OCI-M2 (cell line): ENCODE measurements around the gene CDH2.

Source experiments
- DNase-seq: peaks from one replicate; lab custom pipeline; 2025; ENCODE audit not compliant: unreplicated experiment; lab: John Stamatoyannopoulos, UW

The CDH2 gene

DNA sequence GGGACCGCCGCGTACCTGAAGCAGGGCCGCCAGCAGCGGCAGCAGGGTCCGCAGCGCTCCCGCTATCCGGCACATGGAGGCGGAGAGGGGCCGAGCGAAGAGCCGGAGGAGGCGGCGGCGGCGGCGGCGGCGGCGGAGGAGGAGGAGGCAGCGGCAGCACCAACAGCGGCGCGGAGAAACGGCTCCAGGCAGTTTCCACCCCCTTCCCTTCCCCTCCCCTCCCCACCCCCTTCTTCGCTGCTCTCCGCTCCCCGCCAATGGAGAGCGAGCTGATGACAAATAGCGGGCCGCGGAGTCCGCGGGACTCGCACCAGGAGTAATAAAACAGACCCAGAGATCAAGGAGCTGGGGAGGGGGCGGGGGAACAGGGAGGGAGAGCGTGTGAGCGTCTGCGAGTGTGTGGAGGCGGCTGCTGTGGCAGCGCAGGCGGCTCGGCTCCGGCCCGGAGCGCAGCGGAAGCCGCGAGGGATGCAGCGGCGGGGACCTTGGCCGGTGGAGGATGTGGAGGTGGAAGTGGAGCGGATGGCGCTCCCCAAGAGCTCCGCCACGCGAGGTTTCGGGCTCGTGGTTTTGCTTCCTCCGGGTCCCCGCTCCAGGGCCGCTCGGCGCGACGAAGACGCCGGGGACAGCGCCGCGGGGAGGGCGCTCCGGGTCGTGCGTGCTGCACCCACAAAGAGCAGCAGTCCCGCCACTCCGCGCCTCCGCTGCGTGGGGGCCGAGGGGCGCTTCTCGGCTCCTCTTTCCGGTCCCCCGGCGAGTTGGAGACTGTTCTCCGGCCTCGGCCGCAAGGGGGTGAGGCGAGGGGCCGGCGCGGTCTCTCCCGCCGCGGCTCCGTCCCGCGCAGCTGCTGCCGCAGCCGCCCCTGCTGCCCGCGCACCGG, at the start of gene CDH2:
Gene CDH2, minus strand, starts transcription at position 183 of the 880 bp plus-strand sequence. Its CDS starts 108 bp downstream, at position 75.
- no peak for DNase-seq

DNA sequence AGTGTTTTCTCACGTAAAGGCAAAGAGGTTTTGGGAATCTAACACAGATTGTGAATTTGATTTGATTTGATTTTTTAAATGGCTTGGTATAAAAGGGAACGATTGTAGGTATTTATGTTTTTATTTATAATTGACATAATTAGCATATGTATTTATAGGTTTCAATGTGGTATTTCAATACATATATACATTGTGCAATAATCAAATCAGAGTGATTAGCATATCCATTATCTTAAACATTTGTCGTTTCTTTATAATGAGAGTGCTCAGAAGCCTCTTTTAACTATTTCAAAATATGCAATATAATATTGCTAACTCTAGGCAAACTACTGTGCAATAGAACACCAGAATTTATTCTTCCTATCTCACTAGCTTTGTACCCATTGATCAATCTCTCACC, 35.1 kb upstream of the CDH2 start:
- DNase-seq, result no peak

DNA sequence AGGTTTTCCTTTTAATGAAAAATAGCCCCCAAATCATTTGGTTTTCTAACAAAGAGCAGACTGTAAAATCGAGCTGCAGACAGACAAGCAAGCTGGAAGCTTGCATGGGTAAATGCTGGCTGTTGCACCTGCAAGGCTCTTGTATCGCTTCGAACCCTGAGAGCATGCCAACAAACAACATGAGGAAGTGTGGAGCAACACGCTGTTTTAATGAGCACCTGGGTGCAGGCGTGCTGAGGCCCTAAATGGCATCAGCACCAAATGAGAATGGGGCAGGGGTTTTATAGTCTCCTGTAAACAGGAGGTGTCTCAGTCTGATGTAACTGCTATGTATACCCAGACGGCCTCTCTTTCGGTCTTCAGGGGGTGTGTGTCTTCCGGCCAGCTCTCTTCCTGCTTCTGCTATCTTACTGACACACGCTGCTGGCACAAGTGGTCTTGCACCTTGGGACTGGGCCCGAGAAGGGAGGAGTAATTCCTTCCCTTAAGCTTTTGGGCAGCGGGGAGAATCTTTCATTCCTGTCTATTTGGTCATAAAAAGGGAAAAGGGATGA, 31.9 kb upstream of the CDH2 start:
- no peak for DNase-seq

DNA sequence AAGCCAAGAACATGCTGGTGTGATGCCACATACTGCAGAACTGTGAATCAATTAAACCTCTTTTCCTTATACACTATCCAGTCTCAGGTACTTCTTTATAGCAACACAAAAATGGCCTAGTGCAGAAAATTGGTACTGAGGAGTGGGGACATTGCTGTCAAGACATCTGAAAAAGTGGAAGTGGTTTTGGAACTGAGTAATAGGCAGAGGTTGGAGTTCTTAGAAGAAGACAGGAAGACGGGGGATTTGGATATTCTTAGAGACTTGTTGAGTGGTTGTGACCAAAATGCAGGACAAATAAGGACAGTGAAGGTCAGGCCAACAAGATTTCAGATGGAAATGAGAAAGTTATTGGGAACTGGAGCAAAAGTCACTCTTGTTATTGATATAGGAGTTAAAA, 31.3 kb upstream of the CDH2 start:
- no peak for DNase-seq

DNA sequence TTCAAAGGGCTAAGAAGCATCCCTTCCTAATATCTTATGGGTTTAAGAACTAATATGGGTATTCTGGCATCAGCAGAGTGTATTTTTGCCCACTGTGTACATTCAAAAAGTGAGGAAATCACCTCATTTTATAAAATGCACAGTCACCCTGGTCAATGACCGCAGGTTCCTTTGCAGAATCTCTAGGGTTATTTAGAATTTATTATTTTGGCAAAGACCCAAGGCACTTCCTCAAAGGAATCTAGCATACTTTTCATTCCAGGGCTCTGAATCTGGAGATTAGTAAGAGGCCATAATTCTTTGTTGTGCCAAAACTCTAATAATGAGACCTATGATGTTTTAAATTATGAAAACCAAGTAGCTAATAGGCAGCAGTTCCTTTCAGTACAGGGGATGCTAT, 27.2 kb upstream of the CDH2 start:
- no peak for DNase-seq

DNA sequence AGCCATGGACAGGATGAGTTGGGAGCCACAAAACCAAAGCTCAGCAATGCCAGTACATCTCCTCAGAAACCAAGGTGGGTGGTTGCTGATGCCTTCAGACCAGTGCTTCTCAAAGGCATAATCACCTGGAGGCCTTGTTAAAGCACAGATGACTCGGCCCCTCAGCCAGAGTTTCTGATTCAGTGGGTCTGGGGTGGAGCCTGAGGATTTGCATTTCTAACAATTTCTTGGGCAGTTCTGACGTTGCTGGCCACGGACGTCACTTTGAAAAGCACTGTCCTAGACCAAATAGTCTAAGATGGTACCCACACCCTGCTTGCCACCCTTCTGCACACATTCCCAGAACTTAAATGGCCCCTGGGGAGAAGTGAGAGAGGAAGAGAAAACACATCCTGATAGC, 24.1 kb upstream of the CDH2 start:
- DNase-seq, result no peak

DNA sequence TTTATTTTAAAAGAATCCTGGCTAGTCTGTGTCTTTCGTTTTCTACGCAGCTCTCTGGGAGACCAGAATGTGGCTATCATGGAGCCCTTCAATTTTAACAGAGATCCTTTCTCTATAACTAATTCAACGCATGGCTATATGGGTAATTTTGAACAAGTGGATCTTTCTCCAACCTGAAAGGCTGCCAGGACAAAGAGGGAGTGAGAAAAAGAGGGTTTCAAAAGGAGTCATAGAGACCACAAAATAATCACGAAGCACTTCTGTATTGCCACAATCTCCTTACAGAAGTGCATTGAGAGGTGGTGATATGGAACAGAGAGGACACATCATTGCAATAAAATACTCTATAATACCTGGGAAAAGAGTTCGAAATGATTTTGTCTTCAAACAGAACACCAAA, 21.7 kb upstream of the CDH2 start:
- no peak for DNase-seq

DNA sequence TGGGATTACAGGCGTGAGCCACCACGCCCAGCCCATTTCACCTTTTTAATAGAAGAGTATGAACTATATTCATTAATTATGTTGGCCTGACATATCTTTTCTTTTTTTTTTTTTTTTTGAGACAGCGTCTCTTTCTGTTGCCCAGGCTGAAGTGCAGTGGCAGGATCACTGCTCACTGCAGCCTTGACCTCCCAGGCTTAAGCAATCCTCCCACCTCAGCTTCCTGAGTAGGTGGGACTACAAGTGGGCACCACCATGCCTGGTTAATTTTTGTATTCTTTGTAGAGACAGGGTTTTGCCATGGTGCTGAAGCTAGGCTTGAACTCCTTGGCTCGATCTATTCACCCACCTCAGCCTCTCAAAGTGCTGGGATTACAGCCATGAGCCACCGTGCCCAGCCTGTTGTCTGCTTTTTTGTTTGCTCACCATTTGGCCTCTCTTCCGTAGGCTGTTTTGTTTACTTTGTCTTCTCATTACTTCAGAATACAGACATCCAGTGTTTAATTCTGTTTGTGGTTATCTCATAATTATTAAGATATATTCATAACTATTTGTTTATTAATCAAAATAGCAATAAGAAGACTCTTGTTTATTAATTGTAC, 16.3 kb upstream of the CDH2 start:
- DNase-seq, result no peak

DNA sequence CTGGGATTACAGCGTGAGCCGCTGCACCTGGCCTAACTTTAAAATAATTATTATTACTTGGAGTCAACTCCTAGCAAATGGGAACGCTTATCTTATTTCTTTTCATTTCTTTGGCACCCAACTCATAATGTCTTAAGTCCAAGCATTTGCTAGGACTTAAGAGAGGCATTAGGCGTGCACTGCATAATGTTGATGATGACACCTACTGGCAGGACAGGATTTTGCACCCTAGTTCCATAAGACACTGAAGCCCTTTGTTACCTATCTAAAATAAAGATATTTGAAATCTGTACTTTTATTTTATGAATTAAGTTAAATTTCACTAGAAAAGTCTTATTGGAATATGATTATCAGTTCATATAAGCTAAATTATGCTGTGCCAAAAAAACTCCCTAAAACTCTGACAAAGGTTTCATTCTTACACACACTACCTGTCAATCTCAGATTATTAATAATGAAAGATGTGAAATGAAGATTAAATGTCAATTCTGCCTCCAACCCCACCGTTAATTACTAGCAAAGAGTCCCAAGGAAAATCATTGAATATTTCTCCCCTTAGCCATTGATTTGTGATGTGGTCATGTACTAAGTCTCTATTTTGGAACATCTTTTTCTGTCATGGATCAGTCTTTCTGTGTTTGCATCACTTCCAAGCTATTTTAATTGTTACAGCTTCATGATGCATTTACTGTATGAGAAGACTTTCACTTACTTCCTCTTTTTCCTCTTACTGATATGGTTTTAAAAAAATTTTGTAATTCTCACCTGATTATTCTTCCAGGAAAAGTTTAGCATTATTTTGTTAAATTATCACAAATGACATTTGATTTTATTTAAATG, 12.7 kb upstream of the CDH2 start:
- DNase-seq, result no peak

DNA sequence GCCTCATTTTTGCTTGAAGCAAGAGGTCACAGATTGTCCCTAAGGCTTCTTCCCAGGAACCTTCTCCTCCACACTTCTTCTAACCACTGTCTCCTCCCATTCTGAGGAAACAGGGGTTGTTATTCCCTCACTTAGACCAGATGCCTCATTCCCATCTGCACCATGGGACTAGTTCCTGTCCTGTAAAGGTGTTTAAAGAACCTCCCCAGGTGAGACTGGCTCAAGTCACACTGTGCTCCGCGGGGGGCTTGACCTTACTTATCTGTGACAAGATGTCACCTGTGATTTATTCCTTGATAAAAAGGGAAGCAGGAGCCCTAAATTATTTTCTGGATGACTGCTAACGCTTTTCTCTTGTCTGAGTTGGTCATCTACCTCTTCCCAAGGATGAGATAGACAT, 8.2 kb upstream of the CDH2 start:
- no peak for DNase-seq

DNA sequence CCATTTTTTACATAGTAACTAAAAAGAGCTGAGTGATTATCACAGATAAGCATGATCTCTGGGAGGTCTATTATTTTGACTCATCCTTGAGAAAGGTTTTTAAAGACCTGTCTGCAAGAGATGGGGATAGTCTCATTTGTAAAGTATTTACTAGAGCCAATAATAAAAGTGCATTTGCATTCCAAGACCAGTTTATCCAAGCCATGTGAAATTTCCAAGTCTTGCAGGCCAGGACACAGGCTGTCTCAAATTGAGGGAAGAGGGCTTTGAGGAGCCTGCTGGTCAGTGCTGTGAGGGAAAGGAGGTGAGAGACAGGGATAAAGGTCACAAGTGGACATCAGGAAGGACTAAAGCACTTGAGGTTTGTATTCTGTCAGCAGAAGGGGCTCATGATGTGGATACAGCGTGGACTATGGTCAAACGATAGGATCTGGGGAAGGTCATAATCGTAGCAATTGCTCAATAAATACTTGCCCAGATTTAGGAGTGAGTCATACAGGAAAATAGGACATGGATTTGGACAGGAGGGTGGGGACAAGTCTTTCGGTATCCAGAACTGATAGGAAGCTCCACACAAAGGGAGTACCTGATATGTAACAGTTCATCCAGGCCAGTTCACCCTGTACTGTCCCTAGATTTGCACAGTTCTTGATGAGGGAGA, 6.6 kb upstream of the CDH2 start:
- no peak for DNase-seq

DNA sequence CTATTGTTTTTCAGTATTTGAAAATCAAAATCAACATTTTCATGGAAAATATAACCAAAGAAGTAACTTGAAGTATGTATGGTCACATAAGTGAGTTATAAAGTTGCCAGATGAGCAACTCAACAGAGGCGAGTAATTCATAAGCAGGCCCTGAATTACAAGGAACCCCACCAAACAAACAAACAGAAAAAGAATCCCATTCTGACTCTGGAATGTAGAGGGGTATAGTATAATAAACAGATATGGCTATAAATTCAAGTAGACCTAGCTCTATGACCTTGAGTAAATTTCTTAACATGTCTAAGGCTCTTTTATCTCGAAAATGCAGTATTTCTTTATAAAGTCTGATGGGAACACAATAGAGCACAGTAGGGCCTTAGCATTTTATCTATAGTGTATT, 4.7 kb upstream of the CDH2 start:
- DNase-seq, result no peak

DNA sequence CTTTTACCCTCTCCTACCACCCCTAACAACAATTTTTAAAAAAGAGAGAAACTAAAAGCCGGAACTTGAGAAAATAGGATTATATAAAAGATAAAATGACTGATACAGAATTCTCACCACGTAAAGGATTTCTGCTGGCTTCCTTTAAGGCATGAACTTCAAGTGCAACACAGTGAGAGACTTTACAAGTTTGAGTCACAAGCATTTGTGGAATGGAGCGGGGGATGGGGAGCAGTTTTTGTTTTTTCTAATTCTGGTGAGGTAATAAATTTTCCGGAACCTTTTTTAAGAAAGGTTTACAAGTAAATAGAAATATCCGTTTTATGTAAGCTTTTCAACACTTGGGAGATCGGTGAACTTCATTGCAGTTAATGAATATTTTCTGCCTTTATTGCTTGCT, 1.8 kb upstream of the CDH2 start:
- DNase-seq, result no peak

DNA sequence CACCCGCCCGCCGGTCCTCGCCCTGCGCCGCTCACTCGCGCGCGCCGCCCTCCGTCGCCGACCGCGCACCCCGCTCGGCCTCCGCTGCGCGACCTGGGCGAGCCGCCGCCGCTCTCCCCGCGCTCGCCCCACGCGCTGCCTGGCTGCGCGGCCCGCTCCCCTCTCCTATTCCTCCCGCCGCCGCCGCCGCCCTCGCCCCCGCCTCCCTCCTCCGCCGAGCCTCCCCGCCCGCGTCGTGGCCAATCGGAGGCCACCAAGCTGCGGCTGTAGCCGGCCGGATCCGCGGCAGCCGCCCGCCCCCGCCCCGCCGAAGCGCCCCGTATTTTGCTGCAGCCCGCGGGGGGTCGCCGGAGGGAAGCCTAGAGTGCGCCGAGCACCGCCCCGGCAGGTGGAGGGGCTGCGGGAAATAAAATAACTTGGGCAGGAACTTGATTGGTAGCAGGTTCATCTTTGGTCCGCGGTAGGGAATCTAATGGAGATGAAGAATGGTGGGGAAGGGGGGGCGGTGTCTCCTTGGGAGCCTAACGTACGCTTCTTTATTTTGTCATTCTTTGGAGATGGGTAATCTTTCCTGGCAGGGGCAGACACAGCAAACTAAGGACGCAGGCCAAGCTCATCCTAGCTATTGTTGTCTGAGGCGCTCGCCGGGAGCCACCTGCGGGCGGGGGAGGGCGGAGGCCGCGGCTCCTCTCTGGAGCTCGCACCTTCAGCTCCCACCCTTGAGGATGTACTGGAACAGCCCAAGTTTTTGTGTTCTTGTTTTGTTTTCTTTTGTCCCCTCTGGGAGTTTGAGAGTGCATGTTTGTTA, 1.1 kb upstream of the CDH2 start:
- DNase-seq, result no peak

DNA sequence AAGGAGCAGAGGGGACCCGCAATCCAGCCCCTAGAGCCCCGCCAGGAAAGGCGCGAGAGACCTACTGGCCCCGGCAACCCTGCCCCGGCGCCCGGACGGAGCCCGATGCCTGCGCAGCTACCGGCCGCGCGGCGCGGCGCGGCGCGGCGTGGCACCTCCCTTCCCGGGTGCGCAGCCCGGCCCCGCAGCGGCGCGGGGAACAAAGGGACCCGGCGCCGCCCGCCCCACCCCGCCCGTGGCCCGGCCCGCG, 307 bp downstream of the CDH2 start:
- no peak for DNase-seq

DNA sequence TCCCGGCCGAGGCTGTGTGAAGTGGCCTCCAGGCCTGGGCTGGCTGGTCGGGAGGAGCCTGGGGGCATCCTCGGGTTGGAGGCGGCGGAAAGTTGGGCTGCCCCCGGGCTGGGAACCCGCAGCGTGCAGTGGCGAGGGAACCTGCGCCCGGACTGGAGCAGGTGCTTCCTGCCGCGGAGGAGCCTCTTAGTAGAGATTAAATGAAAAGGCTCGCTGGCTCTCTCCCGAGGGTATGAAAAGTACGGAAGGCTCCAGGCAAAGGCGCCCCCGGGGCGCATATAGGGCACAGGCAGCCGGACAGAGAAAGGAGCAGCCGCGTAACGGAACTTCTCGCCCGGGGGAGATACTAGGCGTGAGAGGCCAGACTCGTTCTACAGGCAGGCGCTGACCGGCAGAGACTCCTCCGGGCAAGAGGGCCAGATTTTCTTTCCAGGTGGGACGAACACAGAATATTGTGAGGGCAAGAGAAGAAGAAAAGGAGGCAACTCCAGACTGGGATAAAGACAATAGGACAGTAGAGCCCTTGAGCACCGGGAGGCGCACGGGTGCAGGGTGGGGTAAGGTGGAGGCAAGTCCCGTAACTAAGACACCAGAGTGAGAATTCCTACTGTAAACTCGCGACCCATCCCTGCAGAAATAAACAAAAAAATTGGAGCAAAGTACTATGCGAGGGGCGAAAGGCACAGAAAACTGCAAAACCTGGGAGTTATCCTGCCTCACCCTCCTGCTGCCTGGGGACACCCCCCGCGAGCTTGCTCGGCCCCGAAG, 816 bp downstream of the CDH2 start:
- no peak for DNase-seq

DNA sequence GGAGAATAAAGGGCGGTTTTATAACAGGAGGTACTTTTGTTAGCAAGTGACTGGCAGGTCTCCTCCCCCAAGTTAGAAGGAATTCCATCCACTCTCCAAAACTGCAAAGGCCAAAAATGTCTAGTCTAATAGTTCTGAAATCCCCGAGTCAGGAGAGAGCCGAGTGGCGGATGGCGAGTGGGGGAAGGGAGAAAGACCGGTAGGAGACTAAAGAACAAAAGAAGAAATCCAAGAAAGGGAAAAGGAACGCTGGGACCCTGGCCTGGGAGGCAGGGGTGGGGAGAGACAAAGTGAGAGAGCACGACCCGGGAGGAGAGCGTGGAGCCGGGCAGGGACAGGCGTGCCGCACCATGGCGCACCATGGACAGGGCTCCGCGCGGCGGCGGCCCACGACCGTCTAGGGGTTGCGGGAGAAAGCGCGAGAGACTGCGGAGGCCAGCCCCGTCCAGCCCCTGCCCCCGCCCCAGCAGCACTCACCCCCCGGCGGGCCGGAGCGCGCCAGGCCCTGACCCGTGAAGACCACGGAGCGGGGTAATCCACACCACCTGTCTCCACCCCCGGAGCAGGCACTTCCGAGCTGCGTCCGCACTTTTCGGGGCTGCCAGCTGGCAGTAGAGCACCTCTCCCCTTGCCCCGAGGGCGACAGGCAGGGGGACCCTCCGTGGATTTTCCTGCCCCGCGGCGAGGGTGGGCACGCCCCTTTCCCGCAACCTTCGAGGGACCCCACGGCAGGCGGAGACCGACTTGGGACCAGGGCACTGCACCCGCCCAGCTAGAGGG, 1.6 kb downstream of the CDH2 start:
- DNase-seq, result no peak

DNA sequence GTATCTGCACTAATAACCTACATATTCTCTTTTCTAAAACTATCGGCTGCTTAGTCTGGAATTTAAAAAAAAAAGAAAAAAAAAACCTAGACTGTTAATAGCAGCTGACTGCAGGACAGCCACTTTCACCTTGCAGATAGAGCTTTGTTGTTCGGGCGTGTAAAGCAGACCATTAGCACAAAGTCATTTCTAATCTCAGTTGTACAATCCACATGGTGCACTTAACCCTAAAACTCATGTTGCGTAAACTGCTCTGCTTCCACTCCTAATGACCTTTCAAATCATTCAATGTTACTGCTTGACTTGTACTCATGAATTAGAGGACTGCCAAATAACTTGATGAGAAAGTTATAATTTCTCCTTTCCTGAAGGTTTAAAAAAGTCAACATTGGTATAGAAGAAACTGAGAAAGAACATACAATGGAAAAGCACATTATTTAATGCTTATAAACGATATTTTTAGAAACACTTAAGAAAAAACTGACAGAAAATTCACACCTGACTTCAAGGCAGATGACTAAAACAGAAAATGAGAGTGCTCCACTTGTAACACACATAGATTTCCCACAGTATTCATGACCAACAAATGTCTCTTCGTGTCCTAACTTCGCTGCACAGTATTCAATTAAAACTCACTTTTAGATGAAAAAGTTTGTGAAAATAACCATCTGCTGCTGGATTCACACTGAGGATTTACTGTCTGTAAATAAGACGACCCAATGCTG, 2.6 kb downstream of the CDH2 start:
- no peak for DNase-seq
